Measurements from ENCODE around the gene HOXA7.

HOXA7 gene

DNA sequence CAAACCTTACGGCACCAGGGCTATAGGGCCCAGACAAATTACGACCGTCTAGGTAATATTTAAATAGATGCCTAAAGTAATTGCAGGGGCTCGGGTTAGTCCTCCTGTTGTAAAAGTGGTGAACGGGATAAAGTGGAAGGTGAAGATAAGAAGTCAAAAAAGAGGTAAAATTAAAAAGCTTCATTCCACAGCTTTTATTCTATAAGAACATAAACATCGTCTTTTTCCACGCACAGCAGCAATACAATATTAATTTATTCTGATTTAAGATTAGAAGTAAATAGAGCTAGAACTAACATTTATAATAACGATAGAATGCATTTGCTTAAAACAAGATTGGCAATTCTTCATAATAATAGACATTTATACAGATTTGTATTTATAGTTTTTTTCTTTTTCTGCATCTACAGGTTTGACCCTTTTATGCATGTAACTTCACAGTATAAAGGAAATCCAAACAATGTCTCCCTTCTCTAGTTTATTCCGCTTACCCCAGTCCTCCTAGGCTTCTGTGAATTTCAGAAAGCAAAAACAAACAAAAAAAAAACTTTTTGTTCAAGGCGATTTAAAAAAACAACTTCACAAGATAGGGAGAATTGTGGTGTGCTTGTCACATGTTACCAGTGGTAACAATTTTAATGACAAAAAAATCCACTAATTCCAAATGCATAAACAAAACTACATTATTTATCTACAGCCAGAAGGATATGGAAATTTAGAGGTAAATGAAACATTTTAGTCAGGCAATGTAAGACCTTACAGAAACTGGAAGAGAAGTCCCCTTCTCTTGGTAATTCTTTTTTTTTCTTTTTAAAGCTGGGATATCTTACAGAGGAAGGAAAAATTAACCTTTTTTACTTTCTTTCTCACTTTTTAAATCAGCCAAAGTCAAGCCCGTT, 14.2 kb upstream of the HOXA7 start:
- Histone ChIP-seq H3K27ac (ENCODE audit: low read length) (no peak overlapping the region), H3K36me3 (ENCODE audit: insufficient read depth, low read depth, low read length) (no peaks in the 10 kb centered on the region), H3K4me1 (ENCODE audit: insufficient read depth, low read length) (no peaks in the 10 kb centered on the region), H3K4me3 (ENCODE audit: low read length) (no peak overlapping the region), H3K27me3 (ENCODE audit: insufficient read depth, low read length) (peaks cover 100% of the 10 kb centered on the region), H3K9me3 (ENCODE audit: insufficient read depth, low read depth, low read length) (peaks cover 28% of the 10 kb centered on the region), H3K9ac (ENCODE audit: low read depth, low read length) (no peak overlapping the region)

DNA sequence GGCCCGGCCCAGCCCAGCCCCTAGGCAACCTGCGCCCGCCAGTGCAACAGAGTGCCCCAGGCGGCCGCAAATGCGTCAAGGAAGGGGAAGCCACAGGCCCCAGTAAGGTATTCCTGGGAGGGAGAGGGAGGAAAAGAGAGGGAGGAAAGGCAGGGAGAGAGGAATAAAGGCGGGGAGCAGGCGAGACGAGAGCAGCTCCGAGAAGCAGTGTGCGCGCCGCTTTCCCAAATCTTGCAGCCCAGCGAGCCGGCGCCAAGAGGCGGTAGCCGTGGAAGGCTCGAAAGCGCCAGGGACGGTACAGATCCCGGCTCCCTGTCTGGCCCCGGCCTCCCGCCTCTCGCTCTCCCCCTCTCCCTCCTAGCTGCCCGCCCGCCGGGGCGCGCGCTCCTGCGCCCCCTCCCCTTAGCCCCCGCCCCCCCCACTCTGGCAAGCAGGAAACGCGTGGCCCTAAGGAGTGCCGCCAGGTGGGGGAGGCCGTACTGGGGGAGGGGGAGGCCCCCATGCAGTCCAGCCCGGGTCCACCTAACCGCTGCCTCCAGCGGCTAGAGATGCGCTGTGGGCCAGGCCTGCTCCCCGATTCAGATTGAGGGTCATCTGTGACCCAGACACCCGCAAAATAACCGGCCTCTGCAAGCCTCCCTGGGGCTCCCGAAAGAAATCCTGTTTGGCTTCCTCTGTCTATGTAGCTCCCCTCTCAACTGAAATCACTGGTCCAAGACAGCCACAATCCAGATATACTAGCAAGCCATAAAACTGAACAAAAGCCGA, 13.4 kb upstream of the HOXA7 start:
- Histone ChIP-seq H3K27ac (ENCODE audit: low read length) (no peak overlapping the region), H3K4me3 (ENCODE audit: low read length) (no peak overlapping the region), H3K4me1 (ENCODE audit: insufficient read depth, low read length) (no peaks in the 10 kb centered on the region), H3K36me3 (ENCODE audit: insufficient read depth, low read depth, low read length) (no peaks in the 10 kb centered on the region), H3K9me3 (ENCODE audit: insufficient read depth, low read depth, low read length) (peaks cover 27% of the 10 kb centered on the region; the same call in 1 of the 2 replicates), H3K27me3 (ENCODE audit: insufficient read depth, low read length) (peaks cover 100% of the 10 kb centered on the region), H3K9ac (ENCODE audit: low read depth, low read length) (no peak overlapping the region)

DNA sequence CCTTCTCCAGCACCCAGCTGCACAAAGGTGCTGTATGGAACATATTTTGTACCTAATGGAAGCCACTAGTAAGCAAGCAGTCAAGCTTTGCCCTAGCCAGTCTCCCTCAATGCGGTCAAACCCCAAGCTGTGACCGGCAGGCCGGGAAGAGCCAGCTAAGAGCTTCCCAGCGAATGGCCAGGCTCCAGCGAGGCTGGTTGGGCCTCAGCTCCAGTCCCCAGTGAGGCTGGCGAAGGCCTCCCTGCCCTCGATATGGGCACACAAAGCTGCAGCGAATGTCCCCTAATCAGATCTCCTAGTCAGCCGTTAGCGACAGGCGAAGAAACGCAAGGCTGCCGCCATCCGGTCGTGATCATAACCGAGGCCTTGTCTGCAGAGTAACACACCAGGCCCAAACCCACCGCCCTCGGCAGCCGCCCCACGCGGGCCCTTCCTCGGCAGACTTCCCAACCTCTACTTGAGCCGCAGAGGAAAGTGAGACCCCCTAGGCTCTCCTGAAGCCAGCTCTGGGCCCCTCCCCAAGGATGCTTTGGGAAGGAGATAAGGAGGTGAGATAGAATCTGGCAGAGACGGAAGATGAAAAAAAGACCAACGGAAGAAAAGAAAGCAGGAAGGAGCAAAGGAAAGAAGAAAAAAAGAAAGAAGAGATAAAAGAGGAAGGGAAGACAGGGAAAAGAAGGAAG, 11.9 kb upstream of the HOXA7 start:
- no peak overlapping the region for H3K4me3 ChIP-seq (ENCODE audit: low read length)
- no peaks in the 10 kb centered on the region for H3K36me3 ChIP-seq (ENCODE audit: insufficient read depth, low read depth, low read length)
- no peak overlapping the region for H3K27ac ChIP-seq (ENCODE audit: low read length)
- no peak overlapping the region for H3K9ac ChIP-seq (ENCODE audit: low read depth, low read length)
- peaks cover 34% of the 10 kb centered on the region; the same call in 1 of the 2 replicates for H3K9me3 ChIP-seq (ENCODE audit: insufficient read depth, low read depth, low read length)
- no peaks in the 10 kb centered on the region for H3K4me1 ChIP-seq (ENCODE audit: insufficient read depth, low read length)
- H3K27me3 ChIP-seq (ENCODE audit: insufficient read depth, low read length): peaks cover 100% of the 10 kb centered on the region

DNA sequence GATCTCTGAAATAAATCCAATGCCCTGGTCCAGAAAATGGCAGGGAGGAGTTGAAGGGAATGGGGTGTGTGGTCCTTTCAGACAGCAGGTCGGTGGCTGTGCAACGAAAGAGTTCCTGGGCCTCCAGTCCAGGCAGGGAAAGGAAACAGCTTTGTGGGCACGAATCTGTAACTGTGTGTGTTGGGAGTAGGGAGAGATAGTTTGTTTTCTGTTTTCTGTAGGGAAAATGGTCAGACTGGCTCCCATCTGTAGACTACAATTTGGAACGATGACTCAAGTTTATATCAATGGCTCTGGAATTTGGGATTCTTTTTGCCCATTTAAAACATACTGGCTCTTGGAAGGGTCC, 11.4 kb upstream of the HOXA7 start:
- Histone ChIP-seq H3K9me3 (ENCODE audit: insufficient read depth, low read depth, low read length) (peaks cover 34% of the 10 kb centered on the region; the same call in 1 of the 2 replicates), H3K36me3 (ENCODE audit: insufficient read depth, low read depth, low read length) (no peaks in the 10 kb centered on the region), H3K4me3 (ENCODE audit: low read length) (no peak overlapping the region), H3K27me3 (ENCODE audit: insufficient read depth, low read length) (peaks cover 100% of the 10 kb centered on the region), H3K9ac (ENCODE audit: low read depth, low read length) (no peak overlapping the region), H3K4me1 (ENCODE audit: insufficient read depth, low read length) (no peaks in the 10 kb centered on the region), H3K27ac (ENCODE audit: low read length) (no peak overlapping the region)

DNA sequence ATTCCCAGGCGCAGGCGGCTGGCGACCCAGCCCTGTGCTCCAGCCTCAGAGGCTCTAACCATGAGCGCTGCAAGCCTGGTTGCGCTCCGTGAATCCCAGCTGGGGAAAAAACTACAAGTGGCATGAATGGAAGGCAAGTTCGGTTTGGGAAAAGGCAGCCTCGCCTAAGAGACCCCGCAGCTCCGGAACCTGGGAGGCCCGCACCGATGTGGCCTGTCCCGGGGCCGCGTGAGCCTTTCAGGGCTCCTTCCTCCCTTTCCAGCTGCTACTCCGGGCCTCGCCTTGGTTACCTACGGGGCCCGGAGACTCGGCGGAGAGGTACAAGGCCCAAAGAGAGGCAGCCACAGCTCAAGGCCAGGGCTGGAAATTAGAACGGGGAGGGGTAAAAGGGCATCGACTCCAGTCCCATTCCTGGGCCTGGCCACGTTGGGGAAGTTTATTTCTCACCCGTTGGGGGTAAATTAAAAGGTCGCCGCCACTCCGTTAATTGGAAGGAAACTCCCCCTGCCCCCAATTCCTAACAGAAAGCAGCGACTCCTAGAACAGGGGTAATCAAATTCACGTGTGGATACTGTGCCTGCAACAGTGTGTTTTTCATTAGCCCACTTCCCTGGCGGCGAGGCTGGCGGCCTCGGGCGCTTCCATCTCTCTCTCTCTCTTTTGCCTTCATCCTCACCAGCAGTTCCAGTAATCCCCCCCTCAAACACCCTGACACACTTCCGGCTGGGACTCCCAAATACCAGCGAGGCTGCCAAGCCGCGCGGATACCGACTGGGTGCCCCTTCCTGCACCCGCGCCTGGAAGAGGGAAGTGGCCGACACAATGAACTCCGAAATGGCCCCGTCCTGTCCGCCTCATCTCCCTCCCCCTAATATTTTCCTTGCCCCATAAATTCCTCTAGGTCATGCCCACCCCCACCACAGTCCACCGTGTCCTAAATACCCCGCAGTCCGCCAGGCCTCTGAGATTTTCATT, 10.3 kb upstream of the HOXA7 start:
- H3K36me3 ChIP-seq (ENCODE audit: insufficient read depth, low read depth, low read length): no peaks in the 10 kb centered on the region
- H3K4me3 ChIP-seq (ENCODE audit: low read length): no peak overlapping the region
- no peak overlapping the region for H3K27ac ChIP-seq (ENCODE audit: low read length)
- H3K4me1 ChIP-seq (ENCODE audit: insufficient read depth, low read length): no peaks in the 10 kb centered on the region
- peaks cover 28% of the 10 kb centered on the region; the same call in 1 of the 2 replicates for H3K9me3 ChIP-seq (ENCODE audit: insufficient read depth, low read depth, low read length)
- peaks cover 100% of the 10 kb centered on the region for H3K27me3 ChIP-seq (ENCODE audit: insufficient read depth, low read length)
- H3K9ac ChIP-seq (ENCODE audit: low read depth, low read length): no peak overlapping the region

DNA sequence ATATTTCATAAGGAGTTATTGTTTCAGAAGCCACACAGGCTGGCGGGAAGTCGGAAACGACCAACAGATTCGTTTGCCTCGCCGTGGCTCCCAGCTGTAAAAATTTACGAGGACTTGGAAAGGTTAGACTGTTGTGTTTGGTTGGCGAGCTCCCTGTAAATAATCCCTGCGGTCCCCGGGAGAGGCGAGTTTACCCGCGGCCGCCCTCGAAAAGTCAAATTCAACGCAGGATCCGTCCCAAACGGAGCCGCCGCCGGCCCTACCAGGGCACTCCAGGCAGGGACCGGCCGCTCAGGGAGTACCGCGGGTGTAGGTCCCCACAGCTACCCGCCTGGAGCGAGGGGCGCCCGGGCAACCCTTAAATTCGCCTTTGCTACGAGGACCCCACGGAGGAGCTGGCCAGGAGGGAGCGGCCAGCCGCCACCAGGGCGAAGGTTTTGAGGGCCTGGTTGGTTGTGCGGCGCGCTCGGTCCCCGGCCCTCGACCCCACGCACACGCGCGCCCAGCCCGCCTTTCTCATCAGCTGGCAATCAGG, 9.6 kb upstream of the HOXA7 start:
- Histone ChIP-seq H3K4me3 (ENCODE audit: low read length) (no peak overlapping the region), H3K36me3 (ENCODE audit: insufficient read depth, low read depth, low read length) (no peaks in the 10 kb centered on the region), H3K9ac (ENCODE audit: low read depth, low read length) (no peak overlapping the region), H3K27me3 (ENCODE audit: insufficient read depth, low read length) (peaks cover 100% of the 10 kb centered on the region), H3K27ac (ENCODE audit: low read length) (no peak overlapping the region), H3K4me1 (ENCODE audit: insufficient read depth, low read length) (no peaks in the 10 kb centered on the region), H3K9me3 (ENCODE audit: insufficient read depth, low read depth, low read length) (peaks cover 28% of the 10 kb centered on the region; the same call in 1 of the 2 replicates)

DNA sequence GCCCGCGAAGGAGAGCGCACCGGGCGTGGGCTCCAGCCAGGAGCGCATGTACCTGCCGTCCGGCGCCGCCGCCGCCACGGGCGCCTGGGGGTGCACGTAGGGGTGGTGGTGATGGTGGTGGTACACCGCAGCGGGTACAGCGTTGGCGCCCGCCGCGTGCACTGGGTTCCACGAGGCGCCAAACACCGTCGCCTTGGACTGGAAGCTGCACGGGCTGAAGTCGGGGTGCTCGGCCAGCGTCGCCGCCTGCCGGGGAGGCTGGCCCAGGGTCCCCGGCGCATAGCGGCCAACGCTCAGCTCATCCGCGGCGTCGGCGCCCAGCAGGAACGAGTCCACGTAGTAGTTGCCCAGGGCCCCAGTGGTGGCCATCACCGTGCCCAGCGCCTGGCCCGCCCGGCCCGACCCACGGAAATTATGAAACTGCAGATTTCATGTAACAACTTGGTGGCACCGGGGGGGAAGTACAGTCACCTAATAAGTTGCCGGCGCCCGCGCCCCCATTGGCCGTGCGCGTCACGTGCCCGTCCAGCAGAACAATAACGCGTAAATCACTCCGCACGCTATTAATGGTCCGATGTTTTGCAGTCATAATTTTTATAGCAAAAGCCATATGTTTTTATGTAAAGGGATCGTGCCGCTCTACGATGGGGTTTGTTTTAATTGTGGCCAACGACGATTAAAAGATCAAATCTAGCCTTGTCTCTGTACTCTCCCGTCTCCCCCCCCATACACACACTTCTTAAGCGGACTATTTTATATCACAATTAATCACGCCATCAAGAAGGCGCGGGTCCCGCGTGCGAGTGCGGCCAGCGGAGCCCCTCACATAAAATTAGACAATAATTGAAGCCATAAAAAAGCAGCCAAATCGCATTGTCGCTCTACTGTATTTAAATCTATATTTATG, 8.9 kb upstream of the HOXA7 start, which contains the start of gene HOXA9:
Gene HOXA9, minus strand, starts transcription at position 449 of the 907 bp plus-strand sequence. Its CDS starts 80 bp downstream, at position 369.
- Histone ChIP-seq H3K9ac (ENCODE audit: low read depth, low read length) (no peak within 1 kb of the TSS), H3K36me3 (ENCODE audit: insufficient read depth, low read depth, low read length) (no peaks in the 10 kb centered on the region), H3K9me3 (ENCODE audit: insufficient read depth, low read depth, low read length) (peaks cover 28% of the 10 kb centered on the region; the same call in 1 of the 2 replicates), H3K27me3 (ENCODE audit: insufficient read depth, low read length) (peaks cover 100% of the 10 kb centered on the region), H3K4me3 (ENCODE audit: low read length) (no peak within 1 kb of the TSS), H3K4me1 (ENCODE audit: insufficient read depth, low read length) (no peaks in the 10 kb centered on the region), H3K27ac (ENCODE audit: low read length) (no peak within 1 kb of the TSS)

DNA sequence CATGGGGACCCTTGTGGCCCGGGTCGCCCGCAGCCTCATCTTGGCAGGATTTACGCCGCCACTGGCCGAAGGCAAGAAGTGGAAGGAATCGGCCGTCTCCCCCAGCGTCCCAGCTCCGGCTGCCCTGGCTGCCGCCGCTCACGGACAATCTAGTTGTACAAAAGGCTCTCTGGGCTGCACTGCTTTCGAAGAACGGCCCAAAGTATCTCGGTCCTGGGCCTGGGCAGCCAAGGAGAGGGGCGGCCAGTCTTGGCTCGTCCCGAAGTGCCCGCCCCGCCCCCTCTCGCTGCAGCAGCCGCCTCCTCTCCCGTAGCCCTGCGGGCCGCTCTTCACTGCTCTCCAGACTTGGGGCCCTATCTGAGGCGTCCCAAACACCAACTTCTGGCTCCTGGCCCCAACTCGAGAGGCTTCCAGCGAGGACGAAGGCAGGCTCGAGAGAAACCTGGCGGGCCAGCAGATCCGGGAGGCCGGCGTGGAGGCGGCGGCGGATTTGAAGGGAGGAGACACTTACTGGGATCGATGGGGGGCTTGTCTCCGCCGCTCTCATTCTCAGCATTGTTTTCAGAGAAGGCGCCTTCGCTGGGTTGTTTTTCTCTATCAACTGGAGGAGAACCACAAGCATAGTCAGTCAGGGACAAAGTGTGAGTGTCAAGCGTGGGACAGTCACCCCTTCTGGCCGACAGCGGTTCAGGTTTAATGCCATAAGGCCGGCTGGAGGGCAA, 8.1 kb upstream of the HOXA7 start:
- peaks cover 100% of the 10 kb centered on the region for H3K27me3 ChIP-seq (ENCODE audit: insufficient read depth, low read length)
- no peaks in the 10 kb centered on the region for H3K4me1 ChIP-seq (ENCODE audit: insufficient read depth, low read length)
- peaks cover 28% of the 10 kb centered on the region; the same call in 1 of the 2 replicates for H3K9me3 ChIP-seq (ENCODE audit: insufficient read depth, low read depth, low read length)
- no peak overlapping the region for H3K4me3 ChIP-seq (ENCODE audit: low read length)
- H3K36me3 ChIP-seq (ENCODE audit: insufficient read depth, low read depth, low read length): no peaks in the 10 kb centered on the region
- no peak overlapping the region for H3K27ac ChIP-seq (ENCODE audit: low read length)
- H3K9ac ChIP-seq (ENCODE audit: low read depth, low read length): no peak overlapping the region

DNA sequence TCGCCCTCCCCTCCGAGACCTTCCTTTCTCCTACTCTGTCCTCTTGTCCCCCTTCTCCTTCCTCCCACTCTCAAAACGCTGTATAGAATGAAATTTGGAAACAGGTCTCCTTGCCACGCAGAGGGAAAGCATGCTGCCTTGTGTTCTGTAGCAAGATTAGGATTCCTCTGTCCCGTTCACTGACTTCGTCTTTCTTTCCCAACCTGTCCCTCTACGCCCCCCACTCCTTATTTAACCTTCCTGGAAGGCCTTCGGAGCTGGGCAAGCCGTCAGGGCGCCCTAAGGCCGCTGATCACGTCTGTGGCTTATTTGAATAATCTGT, 7.5 kb upstream of the HOXA7 start:
- H3K36me3 ChIP-seq (ENCODE audit: insufficient read depth, low read depth, low read length): no peaks in the 10 kb centered on the region
- peaks cover 28% of the 10 kb centered on the region; the same call in 1 of the 2 replicates for H3K9me3 ChIP-seq (ENCODE audit: insufficient read depth, low read depth, low read length)
- no peak overlapping the region for H3K9ac ChIP-seq (ENCODE audit: low read depth, low read length)
- H3K27ac ChIP-seq (ENCODE audit: low read length): no peak overlapping the region
- no peak overlapping the region for H3K4me3 ChIP-seq (ENCODE audit: low read length)
- H3K4me1 ChIP-seq (ENCODE audit: insufficient read depth, low read length): no peaks in the 10 kb centered on the region
- peaks cover 100% of the 10 kb centered on the region for H3K27me3 ChIP-seq (ENCODE audit: insufficient read depth, low read length)
